Skeletal muscle tissue (tissue), 4 donors: ENCODE data around the gene NR6A1. TPM values are rescaled to one million over a fixed set of nuclear protein-coding genes. Genes with fewer than 3 reads are reported as not detected.

ENCODE experiments used
- H3K27ac ChIP-seq: one replicate; pipeline ENCODE4 v1.7.0; 2013; ENCODE audit warnings: mild to moderate bottlenecking, low read depth, low read length, inconsistent platforms
- H3K27me3 ChIP-seq, 3 donors: one replicate each; pipeline ENCODE4 v1.7.0; 2013; ENCODE audit warnings: low read length in 3 of 3; ENCODE audit not compliant: control insufficient read depth in 3 of 3, insufficient read depth in 3 of 3
- H3K36me3 ChIP-seq, 3 donors: one replicate each; pipeline ENCODE4 v1.7.0; 2013; ENCODE audit warnings: low read length in 3 of 3; ENCODE audit not compliant: control insufficient read depth in 3 of 3, insufficient read depth in 3 of 3
- H3K4me1 ChIP-seq, 3 donors: one replicate each; pipeline ENCODE4 v1.7.0; 2013; ENCODE audit warnings: low read length in 3 of 3, mild to moderate bottlenecking in 3 of 3; ENCODE audit not compliant: control insufficient read depth in 3 of 3, insufficient read depth in 3 of 3
- H3K4me3 ChIP-seq, 3 donors: one replicate each; pipeline ENCODE4 v1.7.0; 2013; ENCODE audit warnings: low read length in 3 of 3
- H3K9ac ChIP-seq, 3 donors: one replicate each; pipeline ENCODE4 v1.7.0; 2013; ENCODE audit warnings: low read length in 3 of 3, mild to moderate bottlenecking in 3 of 3, moderate library complexity in 2 of 3, low read depth in 1 of 3
- H3K9me3 ChIP-seq, 3 donors: one replicate each; pipeline ENCODE4 v1.7.0; 2013; ENCODE audit warnings: low read length in 3 of 3; ENCODE audit not compliant: control insufficient read depth in 3 of 3
- total RNA-seq: library from RNA; depleted of rRNA; stranded (reverse); fragments of >200 nt; gene quantifications from one replicate; pipeline ENCODE4 v1.2.3, GENCODE V29; 2014
- donor health status: Osteomylitis.

NR6A1 gene
- total RNA-seq, 1 donor from 2014 or later = 0.52 TPM

GRCh38 chr9:124717597-124717996 is 53.5 kb downstream of the NR6A1 start:
- no peak overlapping the region for H3K27ac ChIP-seq
- H3K36me3 ChIP-seq = no peaks in the 10 kb centered on the region
- no peaks in the 10 kb centered on the region for H3K9me3 ChIP-seq
- H3K4me1 ChIP-seq = no peaks in the 10 kb centered on the region
- H3K9ac ChIP-seq = no peak overlapping the region
- H3K4me3 ChIP-seq = no peak overlapping the region
- no peaks in the 10 kb centered on the region for H3K27me3 ChIP-seq

GRCh38 chr9:124716808-124717207 is 54.3 kb downstream of the NR6A1 start:
- Histone ChIP-seq H3K36me3 (no peaks in the 10 kb centered on the region), H3K9me3 (no peaks in the 10 kb centered on the region), H3K4me3 (no peak overlapping the region), H3K27me3 (no peaks in the 10 kb centered on the region), H3K4me1 (no peaks in the 10 kb centered on the region), H3K27ac (no peak overlapping the region), H3K9ac (no peak overlapping the region)

- Histone ChIP-seq H3K27me3 (no peaks in the 10 kb centered on the region), H3K9ac (no peak overlapping the region), H3K4me1 (peaks cover 0 to 5% (median 4%) of the 10 kb centered on the region in 3 donors), H3K36me3 (no peaks in the 10 kb centered on the region), H3K4me3 (no peak overlapping the region), H3K9me3 (no peaks in the 10 kb centered on the region), H3K27ac (no peak overlapping the region)
Measured at GRCh38 chr9:124710766-124711165, 60.3 kb downstream of the NR6A1 start.

- Histone ChIP-seq H3K27ac (no peak overlapping the region), H3K9ac (no peak overlapping the region), H3K4me3 (no peak overlapping the region), H3K27me3 (no peaks in the 10 kb centered on the region), H3K4me1 (peaks cover 0 to 5% (median 4%) of the 10 kb centered on the region in 3 donors), H3K36me3 (no peaks in the 10 kb centered on the region), H3K9me3 (no peaks in the 10 kb centered on the region)
Measured at GRCh38 chr9:124709292-124709690, 61.8 kb downstream of the NR6A1 start.

- Histone ChIP-seq H3K36me3 (no peaks in the 10 kb centered on the region), H3K27ac (no peak overlapping the region), H3K27me3 (no peaks in the 10 kb centered on the region), H3K4me1 (peaks cover 0 to 5% (median 4%) of the 10 kb centered on the region in 3 donors), H3K9me3 (no peaks in the 10 kb centered on the region), H3K4me3 (no peak overlapping the region), H3K9ac (no peak overlapping the region)
Measured at GRCh38 chr9:124708633-124709291, 62.3 kb downstream of the NR6A1 start.

GRCh38 chr9:124708074-124708473 is 63.0 kb downstream of the NR6A1 start:
- H3K27ac ChIP-seq = no peak overlapping the region
- H3K4me1 ChIP-seq = peaks cover 0 to 5% (median 4%) of the 10 kb centered on the region in 3 donors
- H3K4me3 ChIP-seq = no peak overlapping the region
- no peaks in the 10 kb centered on the region for H3K27me3 ChIP-seq
- H3K9ac ChIP-seq = no peak overlapping the region
- H3K9me3 ChIP-seq = no peaks in the 10 kb centered on the region
- no peaks in the 10 kb centered on the region for H3K36me3 ChIP-seq

GRCh38 chr9:124707666-124708065 is 63.4 kb downstream of the NR6A1 start:
- Histone ChIP-seq H3K9ac (no peak overlapping the region), H3K4me3 (no peak overlapping the region)

GRCh38 chr9:124706685-124707084 is 64.4 kb downstream of the NR6A1 start:
- Histone ChIP-seq H3K9me3 (no peaks in the 10 kb centered on the region), H3K36me3 (no peaks in the 10 kb centered on the region), H3K27me3 (no peaks in the 10 kb centered on the region), H3K4me3 (no peak overlapping the region), H3K9ac (no peak overlapping the region), H3K4me1 (peaks cover 0 to 5% (median 4%) of the 10 kb centered on the region in 3 donors), H3K27ac (no peak overlapping the region)

More at GRCh38 chr9:124707666-124708065, 63.4 kb downstream of the NR6A1 start:
- Histone ChIP-seq H3K36me3 (no peaks in the 10 kb centered on the region), H3K9me3 (no peaks in the 10 kb centered on the region), H3K27me3 (no peaks in the 10 kb centered on the region), H3K4me1 (peaks cover 0 to 5% (median 4%) of the 10 kb centered on the region in 3 donors), H3K27ac (no peak overlapping the region)

GRCh38 chr9:124699575-124699974 is 71.5 kb downstream of the NR6A1 start:
- H3K9me3 ChIP-seq = no peaks in the 10 kb centered on the region
- no peaks in the 10 kb centered on the region for H3K36me3 ChIP-seq
- no peak overlapping the region for H3K4me3 ChIP-seq
- H3K4me1 ChIP-seq = no peaks in the 10 kb centered on the region
- no peak overlapping the region for H3K9ac ChIP-seq
- H3K27ac ChIP-seq = no peak overlapping the region
- no peaks in the 10 kb centered on the region for H3K27me3 ChIP-seq

GRCh38 chr9:124698265-124698664 is 72.8 kb downstream of the NR6A1 start:
- Histone ChIP-seq H3K9me3 (no peaks in the 10 kb centered on the region), H3K27ac (no peak overlapping the region), H3K9ac (no peak overlapping the region), H3K4me3 (no peak overlapping the region), H3K27me3 (no peaks in the 10 kb centered on the region), H3K4me1 (no peaks in the 10 kb centered on the region), H3K36me3 (no peaks in the 10 kb centered on the region)
